Osteoblast (primary cell): ENCODE measurements around the gene MRPL23. TPM values are rescaled to one million over a fixed set of nuclear protein-coding genes. Genes with fewer than 3 reads are reported as not detected.

Experiments used
- DNase-seq: peaks from one replicate; pipeline ENCODE4 v3.0.0; 2011; ENCODE audit warnings: low spot score, mixed read lengths; ENCODE audit not compliant: insufficient read length; ENCODE audit errors: missing footprints
- H2AFZ ChIP-seq: 2 replicates; pipeline ENCODE4 v1.6.0; 2011; ENCODE audit warnings: mild to moderate bottlenecking, low read length
- H3K27ac ChIP-seq: 2 replicates; pipeline ENCODE4 v1.5.1; 2011; ENCODE audit warnings: mild to moderate bottlenecking, low read depth, low read length, moderate library complexity
- H3K27me3 ChIP-seq: 2 replicates; pipeline ENCODE4 v1.6.0; 2012; ENCODE audit warnings: mild to moderate bottlenecking, control low read depth, inconsistent platforms, low read length, moderate library complexity; ENCODE audit not compliant: insufficient read depth
- H3K36me3 ChIP-seq: 2 replicates; pipeline ENCODE4 v1.5.1; 2011; ENCODE audit warnings: mild to moderate bottlenecking, low read length, control low read depth, moderate library complexity; ENCODE audit not compliant: insufficient read depth
- H3K4me1 ChIP-seq: 2 replicates; pipeline ENCODE4 v1.5.1; 2011; ENCODE audit warnings: mild to moderate bottlenecking, low read length, control low read depth, moderate library complexity; ENCODE audit not compliant: insufficient read depth
- H3K4me2 ChIP-seq: 2 replicates; pipeline ENCODE4 v1.6.0; 2011; ENCODE audit warnings: mild to moderate bottlenecking, low read length; ENCODE audit not compliant: insufficient read depth
- H3K4me3 ChIP-seq: fragments of 200-600 bp; sonication (generic); 3 replicates; pipeline ENCODE4 v1.5.1; 2012; ENCODE audit warnings: mild to moderate bottlenecking, low read length, inconsistent platforms; ENCODE audit not compliant: insufficient read depth
- H3K79me2 ChIP-seq: 2 replicates; pipeline ENCODE4 v1.6.0; 2012; ENCODE audit warnings: mild to moderate bottlenecking, low read length, control low read depth, inconsistent platforms; ENCODE audit not compliant: insufficient read depth
- H3K9me3 ChIP-seq: 2 replicates; pipeline ENCODE4 v1.5.1; 2011; ENCODE audit warnings: low read depth, low read length, control low read depth
- H4K20me1 ChIP-seq: 2 replicates; pipeline ENCODE4 v1.6.0; 2012; ENCODE audit warnings: mild to moderate bottlenecking, low read length, control low read depth; ENCODE audit not compliant: insufficient read depth
- total RNA-seq: library from RNA; depleted of rRNA; stranded (reverse); fragments of >200 nt; gene quantifications from 2 replicates; pipeline ENCODE4 v1.2.3, GENCODE V29; 2012
- TF ChIP-seq, protein P1 (sequence below): IDR thresholded peaks from 2 replicates; pipeline ENCODE4 v1.5.1; 2011; ENCODE audit warnings: mild to moderate bottlenecking, low read depth, low read length, moderate library complexity; ENCODE audit errors: extremely low read depth

MRPL23 gene
- total RNA-seq, 1 donor = 94.5 TPM

DNA sequence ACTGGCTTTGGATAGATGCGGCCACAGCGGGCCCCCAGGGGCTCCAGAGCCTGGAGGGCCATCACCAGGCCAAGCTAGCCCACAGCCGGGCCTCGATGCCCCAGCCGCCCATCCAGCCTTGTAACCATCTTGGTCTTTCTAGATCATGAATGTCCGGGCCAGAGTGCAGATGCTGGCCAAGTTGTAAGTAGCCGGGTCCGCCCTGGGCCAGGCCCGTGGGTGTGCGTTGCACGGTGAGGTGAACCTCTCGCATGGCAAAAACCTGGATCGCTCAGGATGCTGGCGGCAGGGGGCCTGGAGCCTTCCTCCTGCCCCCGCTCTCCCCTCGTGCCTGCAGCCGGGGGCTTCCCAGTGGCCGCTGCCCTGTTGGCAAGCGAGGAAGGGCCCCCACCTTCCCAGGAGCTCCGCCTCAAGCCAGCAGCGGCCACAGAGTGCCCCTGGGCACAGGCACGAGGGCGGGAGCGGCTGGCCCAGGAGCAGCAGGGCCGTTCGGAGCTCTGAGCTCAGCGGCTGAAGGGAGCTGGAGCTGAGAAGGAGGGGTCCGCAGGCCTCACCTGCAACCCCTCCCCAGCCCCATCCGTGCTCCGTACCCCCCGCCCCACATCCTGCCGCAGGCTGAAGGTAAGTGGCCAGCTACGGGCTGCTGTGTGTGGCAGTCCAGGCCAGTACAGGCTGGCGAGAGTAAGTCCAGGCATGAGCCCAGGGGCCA, 10.9 kb upstream of the MRPL23 start:
- peak; percentile 68 for DNase-seq
- Histone ChIP-seq H3K4me1 (peaks cover 4% of the 10 kb centered on the region), H3K9me3 (no peaks in the 10 kb centered on the region), H4K20me1 (no peaks in the 10 kb centered on the region), H3K27me3 (no peaks in the 10 kb centered on the region), H3K36me3 (no peaks in the 10 kb centered on the region), H3K79me2 (no peaks in the 10 kb centered on the region), H3K4me3 (no peak overlapping the region), H2AFZ (no peak overlapping the region), H3K4me2 (no peak overlapping the region), H3K27ac (no peak overlapping the region)
- TF ChIP-seq, protein P1, sequence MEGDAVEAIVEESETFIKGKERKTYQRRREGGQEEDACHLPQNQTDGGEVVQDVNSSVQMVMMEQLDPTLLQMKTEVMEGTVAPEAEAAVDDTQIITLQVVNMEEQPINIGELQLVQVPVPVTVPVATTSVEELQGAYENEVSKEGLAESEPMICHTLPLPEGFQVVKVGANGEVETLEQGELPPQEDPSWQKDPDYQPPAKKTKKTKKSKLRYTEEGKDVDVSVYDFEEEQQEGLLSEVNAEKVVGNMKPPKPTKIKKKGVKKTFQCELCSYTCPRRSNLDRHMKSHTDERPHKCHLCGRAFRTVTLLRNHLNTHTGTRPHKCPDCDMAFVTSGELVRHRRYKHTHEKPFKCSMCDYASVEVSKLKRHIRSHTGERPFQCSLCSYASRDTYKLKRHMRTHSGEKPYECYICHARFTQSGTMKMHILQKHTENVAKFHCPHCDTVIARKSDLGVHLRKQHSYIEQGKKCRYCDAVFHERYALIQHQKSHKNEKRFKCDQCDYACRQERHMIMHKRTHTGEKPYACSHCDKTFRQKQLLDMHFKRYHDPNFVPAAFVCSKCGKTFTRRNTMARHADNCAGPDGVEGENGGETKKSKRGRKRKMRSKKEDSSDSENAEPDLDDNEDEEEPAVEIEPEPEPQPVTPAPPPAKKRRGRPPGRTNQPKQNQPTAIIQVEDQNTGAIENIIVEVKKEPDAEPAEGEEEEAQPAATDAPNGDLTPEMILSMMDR = no peak

DNA sequence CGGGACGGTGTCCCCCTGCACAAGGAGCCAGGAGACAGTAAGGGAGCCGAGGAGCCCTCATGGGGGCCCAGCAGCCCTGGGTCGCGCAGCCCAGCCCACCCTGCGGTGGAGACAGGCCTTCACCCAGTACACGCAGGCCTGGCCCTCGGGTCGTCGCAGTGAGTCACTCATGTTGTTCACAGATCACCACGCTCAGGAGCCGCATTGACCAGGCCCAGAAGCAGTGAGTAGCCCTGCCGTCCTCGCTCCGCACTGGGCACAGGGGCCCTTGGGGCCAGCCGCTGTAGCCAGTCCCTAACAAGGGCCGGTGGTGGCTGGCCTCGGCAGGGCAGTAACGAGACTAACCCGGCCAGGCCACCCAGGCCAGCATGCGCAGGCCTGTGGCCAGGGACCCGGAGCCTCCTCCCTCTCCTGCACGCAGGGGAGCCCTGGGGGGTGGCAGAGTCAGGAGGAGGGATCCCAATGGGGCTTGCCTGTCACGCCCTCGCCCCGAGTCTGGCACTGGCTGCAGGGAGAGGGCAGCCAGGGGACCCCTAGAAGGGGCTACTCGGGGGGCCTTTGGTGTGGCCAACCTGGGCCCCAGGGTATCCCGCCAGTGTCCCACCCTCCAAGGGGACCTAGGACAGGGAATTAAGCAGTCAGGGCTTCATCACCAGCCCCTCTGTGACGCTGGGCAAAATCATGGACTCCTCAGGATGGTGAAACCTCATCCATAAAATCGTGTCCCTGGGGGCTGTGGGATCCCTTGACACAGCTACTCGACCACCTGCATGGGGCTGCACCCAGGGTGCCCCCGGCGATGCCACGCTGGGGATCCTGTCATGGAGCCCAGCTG, 10.1 kb upstream of the MRPL23 start:
- DNase-seq = peak; percentile 87
- no peaks in the 10 kb centered on the region for H3K4me1 ChIP-seq

DNA sequence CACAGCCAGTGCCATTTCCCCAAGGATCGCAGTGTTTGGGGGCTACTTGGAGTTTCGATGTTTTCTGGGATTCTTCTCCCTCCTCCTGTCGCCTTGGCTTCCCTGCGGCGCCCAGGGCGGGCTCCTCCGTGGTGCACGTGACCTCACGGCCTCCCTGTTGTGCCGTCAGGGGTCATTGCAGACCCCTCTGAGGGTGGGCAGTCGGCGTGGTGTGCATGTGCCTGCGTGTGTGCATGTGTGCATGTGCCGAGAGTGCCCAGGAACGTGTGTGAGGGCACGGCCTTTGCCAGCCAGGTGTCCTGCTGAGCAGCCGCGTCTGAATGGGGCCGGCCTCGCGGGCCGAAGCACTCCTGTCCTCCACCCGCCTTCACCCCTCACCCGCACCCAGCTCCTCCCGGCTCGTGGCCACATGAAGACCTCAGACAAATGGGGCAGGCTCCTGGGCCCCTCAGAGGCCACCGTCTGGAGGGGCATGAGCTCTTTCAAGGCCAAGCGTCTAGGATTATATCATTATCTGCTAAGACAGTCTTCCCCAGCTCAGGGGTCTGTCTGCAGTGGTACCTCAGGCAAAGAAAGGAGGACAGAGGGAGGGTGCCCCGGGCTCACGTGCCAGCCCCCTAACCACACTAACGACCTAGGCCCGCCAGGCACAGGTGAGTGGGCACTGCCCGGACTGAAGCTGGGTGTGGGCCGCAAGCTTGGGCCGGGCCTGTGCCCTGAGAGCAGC, 9.4 kb upstream of the MRPL23 start:
- H3K4me2 ChIP-seq = no peak overlapping the region
- H4K20me1 ChIP-seq = no peaks in the 10 kb centered on the region
- no peak overlapping the region for H3K4me3 ChIP-seq
- no peaks in the 10 kb centered on the region for H3K27me3 ChIP-seq
- H3K9me3 ChIP-seq = no peaks in the 10 kb centered on the region
- H3K36me3 ChIP-seq = no peaks in the 10 kb centered on the region
- TF ChIP-seq, protein P1 = no peak
- no peak overlapping the region for H2AFZ ChIP-seq
- peak; percentile 85 for DNase-seq
- H3K4me1 ChIP-seq = no peaks in the 10 kb centered on the region
- H3K79me2 ChIP-seq = no peaks in the 10 kb centered on the region
- H3K27ac ChIP-seq = no peak overlapping the region

More for the DNA sequence above, 10.1 kb upstream of the MRPL23 start:
- Histone ChIP-seq H4K20me1 (no peaks in the 10 kb centered on the region), H3K79me2 (no peaks in the 10 kb centered on the region), H3K27me3 (no peaks in the 10 kb centered on the region), H3K9me3 (no peaks in the 10 kb centered on the region), H3K4me2 (no peak overlapping the region), H3K27ac (no peak overlapping the region), H3K4me3 (no peak overlapping the region), H3K36me3 (no peaks in the 10 kb centered on the region), H2AFZ (no peak overlapping the region)
- TF ChIP-seq, protein P1 = no peak
